NCI-H2107 treated with DMSO at 0.1 percent for 48 hours (cell line): ENCODE results near the gene MS4A6A.
"Not testable (repeated sequence)": the region's sequence is repeated elsewhere in the genome, so short reads cannot be mapped to it uniquely, and the experiment has no call there.

Experiments
- DNase-seq: peaks from one replicate; lab custom pipeline; 2025; ENCODE audit not compliant: unreplicated experiment; lab: John Stamatoyannopoulos, UW

MS4A6A gene

DNA sequence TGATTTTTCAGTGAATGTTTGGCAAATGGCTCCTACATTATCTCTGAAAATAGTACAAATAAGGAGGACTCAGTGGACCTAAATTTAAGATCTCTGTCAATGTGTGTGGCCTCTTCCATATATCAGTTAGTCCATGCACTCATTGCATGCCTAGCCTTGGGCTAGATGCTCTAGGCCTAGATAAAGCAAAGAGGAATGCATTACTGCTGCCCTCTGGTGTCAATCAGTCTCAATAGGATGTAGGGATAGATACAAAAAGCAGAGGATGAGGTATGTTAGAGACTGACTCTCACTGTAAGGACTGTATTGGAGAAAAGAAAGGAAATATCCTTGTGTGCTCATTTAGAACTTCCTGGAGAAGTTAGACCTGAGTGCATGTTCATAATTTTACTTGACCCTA, 52.4 kb downstream of the MS4A6A start:
- DNase-seq, result no peak

DNA sequence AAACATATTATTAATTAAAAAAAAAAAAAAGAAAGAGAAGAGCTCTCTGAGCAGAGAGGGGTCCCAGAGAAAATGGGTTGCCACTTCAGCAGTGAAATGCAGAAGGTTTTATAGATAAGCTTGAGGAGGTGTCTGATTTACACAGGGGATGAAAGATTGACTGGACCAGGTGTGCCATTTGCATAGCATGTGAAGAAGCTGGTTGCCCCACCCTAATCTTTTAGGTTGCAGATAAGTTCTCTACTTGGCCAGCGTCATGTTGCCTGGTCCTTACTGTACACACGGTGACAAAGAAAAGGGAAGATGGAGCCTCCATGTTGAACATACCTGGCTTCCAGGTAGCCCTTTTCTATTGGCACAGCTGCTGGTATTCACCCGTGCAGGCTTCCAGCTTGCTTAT, 53.0 kb downstream of the MS4A6A start:
- DNase-seq, result no peak

DNA sequence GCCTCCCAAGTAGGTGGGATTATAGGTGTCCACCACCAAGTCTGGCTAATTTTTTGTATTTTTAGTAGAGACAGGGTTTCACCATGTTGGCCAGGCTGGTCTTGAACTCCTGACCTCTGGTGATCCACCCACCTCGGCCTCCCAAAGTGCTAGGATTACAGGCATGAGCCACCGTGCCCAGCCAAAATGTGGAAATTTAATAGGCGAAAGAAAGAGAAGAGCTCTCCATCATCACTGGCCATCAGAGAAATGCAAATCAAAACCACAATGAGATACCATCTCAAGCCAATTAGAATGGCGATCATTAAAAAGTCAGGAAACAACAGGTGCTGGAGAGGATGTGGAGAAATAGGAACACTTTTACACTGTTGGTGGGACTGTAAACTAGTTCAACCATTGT, 54.0 kb downstream of the MS4A6A start:
- not testable (repeated sequence) for DNase-seq

DNA sequence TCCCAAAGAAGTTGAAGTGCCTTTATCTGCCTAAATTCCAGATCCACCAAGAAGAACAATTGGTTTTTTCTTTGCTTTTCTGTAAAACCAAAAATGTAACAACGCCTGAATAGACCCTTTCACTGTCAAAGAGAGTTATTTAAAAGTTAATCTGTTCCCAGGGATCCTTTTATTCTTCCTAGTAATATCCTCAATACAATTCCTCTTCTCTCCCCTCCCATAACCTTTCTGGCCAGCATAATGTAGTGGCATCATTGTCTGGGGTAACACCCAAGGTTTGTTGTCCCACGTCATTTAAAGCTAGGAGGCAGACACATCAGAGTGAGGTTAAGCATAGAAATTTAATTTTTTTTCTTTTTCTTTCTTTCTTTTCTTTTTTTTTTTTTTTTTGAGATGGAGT, 54.5 kb downstream of the MS4A6A start:
- DNase-seq, result no peak

DNA sequence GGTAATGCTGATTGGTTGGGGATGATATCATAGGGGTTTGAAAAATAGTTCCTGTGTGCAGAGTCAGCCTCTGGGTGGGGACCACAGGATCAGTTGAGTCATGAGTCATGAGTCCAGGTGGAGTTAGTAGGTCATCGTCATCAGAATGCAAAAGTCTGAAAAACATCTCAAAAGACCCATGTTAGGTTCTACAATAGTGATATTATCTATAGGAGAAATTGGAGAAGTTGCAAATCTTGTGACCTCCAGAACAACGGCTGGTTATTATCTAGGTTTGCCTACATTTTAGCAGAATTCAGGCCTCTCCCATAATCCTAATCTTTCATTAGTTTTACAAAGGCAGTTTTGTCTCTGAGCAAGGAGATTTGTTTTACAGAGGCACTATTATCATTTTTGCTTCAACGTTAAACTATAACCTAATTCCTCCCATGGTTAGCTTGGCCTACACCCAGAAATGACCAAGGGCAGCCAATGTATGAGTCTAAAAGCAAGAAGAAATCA, 55.5 kb downstream of the MS4A6A start:
- DNase-seq, result no peak

DNA sequence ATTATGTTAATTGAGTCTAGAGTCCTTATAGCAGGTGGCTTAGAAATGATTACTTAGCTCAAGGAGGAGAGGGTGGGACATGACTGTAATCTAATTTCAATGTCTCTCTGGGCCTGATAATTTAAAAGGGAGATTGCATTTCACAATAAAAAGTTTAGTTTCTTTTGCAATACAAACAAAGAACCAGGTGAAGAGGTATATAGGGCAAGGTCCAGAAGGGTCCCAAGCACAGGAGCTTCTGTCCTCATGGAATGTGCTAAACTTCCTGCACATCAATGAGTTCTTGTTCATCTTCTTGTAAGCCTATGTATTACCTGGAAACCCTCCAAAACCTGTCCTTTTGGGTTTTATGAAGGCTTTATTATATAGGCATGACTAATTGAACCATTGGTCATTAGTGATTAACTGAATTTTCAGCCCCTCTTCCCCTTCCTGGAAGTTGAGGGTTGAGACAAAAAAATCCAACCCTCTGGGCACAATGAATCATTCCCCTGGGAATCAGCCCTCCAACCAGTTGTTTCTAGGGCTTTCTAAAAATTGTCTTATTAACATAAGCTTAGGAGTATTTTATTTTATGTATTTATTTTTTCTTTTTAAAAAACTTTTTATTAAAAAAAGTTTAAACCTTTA, 56.8 kb downstream of the MS4A6A start:
- DNase-seq, result no peak

DNA sequence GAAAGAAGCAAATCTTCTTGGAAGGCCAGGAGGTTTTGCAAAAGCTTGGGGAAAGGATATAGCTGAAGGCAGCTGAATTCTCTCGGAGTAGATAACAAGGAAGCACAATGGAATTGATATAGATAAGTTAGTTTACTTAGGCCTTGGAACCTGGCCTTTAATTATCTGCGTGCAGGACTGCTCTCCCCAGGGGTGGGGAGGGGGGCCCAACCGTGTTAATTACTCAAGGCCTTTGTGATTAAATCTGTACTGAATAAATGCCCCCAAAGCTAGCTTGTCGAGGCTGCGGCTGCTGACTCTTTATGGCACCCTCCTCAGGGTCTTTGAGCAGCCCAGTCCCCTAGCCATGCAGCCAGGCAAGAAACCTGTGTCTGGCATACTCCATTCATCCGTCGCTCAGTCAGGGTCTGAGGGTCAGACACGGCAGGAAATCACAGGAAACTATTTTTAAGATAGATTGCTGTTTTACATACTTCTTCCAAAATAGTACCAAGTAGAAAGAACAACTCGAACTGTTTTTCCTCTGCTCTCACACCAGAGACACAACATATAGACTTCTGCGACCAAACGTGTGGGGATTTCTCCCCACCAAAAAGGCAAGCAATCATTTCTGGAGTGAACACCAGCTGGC, 58.0 kb downstream of the MS4A6A start:
- no peak for DNase-seq
